GM21576 (cell line): Measurements from ENCODE around the gene AATK.

Experiments used
- ATAC-seq: cut with Tn5 transposase; IDR thresholded peaks from one replicate; pipeline ENCODE4 v1.9.1; 2021; ENCODE audit warnings: mild to moderate bottlenecking, moderate library complexity; ENCODE audit not compliant: unreplicated experiment

The AATK gene

GRCh38 chr17:81183316-81183715 is 17.3 kb upstream of the AATK start:
- no peak for ATAC-seq

- no peak for ATAC-seq
Measured at GRCh38 chr17:81182596-81182995, 16.6 kb upstream of the AATK start.

DNA sequence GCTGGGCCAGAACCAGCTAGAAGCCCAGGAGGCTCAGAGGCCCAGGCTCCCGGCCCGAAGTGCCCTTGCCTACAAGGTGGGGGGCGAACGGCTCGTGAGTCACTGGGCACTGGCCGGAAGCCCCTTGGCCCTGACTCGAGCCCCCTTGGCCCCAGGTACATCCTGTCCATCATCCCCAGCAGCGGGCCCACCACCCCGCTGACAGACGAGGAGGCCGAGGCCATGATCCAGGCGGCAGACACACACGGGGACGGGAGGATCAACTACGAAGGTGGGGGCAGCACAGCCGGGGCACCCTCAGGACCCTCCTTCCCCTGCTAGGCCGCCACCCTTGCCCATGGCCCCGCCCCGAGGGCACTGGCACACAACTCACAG is 15.8 kb upstream of the AATK start:
- ATAC-seq, result no peak

GRCh38 chr17:81180836-81181810 is 15.1 kb upstream of the AATK start:
- no peak for ATAC-seq

GRCh38 chr17:81179861-81180260 is 13.8 kb upstream of the AATK start:
- ATAC-seq, result no peak

- ATAC-seq, result no peak
Measured at GRCh38 chr17:81179220-81179619, 13.2 kb upstream of the AATK start.

- no peak for ATAC-seq
Measured at GRCh38 chr17:81178136-81179091, 12.4 kb upstream of the AATK start.

DNA sequence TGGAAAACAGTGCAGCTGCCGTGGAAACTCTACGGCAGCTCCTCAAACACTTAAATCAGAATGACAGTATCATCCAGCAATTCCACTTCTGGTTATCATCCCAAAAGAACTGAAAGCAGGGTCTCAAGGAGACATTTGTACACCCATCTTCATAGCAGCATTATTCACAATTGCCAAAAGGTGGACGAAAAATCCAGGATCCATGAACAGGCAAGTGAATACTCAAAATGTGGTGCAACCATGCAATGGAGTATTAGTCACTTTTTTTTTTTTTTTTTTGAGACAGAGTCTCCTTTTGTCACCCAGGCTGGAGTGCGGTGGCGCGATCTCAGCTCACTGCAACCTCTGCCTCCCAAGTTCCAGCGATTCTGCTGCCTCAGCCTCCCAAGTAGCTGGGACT is 10.6 kb upstream of the AATK start:
- no peak for ATAC-seq

DNA sequence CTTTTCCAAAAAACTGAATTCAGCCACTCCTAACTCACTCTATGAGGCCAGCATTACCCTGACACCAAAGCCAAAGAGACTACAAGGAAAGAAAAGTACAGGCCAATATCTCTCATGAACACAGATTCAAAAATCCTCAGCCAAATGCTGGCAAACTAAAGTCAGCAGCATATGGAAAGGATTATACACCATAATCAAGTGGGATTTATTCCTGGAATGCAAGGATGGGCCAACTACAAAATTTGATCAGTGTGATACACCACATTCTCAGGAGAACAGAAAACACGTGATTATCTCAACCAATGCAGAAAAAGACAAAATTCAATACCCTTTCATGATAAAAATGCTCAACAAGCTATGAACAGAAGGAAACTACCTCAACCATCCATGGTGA is 7.7 kb upstream of the AATK start:
- no peak for ATAC-seq

DNA sequence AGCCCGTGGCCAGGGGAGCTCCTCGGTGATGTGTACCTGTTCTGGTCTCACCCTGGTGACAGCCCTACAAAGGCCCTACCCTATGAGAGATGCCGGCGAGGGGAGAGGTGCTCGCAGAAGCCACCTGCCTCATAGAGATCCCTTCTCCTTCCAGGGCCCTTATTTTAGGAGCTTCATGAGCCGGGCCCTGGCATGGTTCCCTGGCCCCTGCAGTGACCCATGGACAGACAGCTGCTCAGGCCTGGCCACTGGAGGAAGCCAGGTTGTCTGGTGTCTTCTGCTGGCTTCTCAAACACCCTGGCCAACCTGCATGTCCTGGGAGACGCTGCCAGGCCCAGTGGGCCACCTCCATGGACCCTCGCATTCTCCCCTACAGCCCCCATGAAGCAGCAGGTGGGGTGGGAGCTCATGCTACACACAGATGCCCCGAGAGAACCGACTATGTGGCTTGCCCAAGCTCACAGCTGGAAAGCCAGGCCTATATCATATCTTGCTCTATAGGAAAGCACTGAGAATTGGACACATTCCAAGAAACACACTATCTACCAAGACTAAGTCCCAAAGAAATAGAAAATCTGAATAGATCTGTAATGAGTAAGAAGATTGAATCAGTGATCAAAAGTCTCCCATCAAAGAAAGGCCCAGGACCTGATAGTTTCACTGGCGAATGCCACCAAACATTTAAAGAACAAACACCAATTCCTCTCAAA is 7.2 kb upstream of the AATK start:
- no peak for ATAC-seq

DNA sequence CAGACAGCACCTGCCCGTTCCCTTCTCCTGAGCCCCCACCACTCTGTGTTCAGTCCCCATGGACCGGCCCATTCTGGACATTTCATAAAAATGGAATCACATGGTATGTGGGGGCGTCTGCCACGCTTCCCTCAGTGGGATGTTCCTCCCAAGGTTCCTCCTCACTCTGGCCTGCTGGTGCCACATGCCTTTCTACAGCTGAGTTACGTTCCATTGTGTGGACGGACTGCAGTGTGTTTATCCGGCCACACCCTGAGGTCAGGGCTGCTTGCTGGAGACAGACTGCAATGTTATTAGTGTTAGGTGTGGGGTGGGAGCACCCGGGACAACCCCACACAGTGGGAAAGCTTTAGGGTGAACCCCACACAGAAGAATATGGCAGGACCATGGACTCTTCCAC is 5.9 kb upstream of the AATK start:
- no peak for ATAC-seq

DNA sequence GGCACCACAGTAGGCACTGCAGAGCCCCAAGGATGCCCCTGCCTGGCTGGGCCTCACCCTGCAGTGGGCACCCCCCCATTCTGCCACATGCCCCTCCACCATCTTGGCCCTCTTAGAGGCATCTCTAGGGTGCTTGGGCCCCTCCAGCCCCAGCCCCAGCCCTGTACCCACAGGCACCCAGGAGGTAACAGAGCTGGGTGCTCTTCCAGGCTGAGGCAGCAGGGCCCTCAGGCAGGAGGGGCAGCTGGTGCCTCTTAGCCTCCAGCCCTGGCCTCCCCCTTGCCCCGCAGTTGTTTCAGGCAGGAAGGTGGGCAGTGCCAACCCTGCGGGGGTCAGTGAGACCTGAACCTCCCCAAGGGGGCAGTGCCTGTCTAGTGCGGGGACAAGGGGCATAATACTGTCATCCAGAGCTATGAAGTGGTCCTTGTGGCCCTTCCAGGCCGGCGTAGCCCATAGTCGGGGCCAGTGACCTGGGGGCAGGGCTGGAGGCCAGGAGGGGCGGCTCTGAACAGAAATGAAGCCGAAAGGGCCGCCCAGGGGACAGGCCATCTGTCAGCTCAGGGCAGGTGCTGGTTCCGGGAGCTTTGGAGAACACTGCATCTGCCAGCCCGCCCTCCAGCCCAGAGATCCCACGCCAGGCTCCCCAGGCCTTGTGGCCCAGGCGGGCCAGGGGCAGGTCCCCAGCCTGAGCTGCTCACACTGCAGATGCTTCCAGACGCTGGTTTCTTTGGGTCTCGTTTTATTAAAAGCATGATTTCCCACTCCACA is 4.9 kb upstream of the AATK start:
- no peak for ATAC-seq

DNA sequence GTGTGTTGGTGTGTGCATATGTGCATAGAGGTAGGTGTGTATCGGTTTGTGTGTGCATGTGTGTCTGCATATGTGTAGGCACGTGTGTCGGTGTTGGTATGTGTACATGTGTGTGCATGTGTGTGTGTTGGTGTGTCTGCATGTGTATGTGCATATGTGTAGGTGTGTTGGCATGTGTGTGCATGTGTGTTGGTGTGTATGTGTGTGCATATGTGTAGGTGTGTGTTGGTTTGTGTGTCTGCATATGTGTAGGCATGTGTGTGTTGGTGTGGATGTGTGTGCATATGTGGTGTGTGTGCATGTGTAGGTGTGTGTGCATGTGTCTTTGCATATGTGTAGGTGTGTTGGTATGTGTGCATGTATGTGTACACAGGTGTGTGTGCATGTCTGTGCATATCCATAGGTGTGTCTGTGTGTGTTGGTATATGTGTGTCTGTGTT is 3.9 kb upstream of the AATK start:
- no peak for ATAC-seq

GRCh38 chr17:81167638-81168037 is 1.6 kb upstream of the AATK start:
- ATAC-seq, result no peak

- no peak for ATAC-seq
Measured at GRCh38 chr17:81167194-81167524, 1.1 kb upstream of the AATK start.

- ATAC-seq, result no peak
Measured at GRCh38 chr17:81165246-81166032, 582 bp downstream of the AATK start, which contains the start of gene PVALEF. TSS of gene PVALEF (plus strand) at chr17:81165507. CDS start at chr17:81181227, 15,720 bp downstream.

DNA sequence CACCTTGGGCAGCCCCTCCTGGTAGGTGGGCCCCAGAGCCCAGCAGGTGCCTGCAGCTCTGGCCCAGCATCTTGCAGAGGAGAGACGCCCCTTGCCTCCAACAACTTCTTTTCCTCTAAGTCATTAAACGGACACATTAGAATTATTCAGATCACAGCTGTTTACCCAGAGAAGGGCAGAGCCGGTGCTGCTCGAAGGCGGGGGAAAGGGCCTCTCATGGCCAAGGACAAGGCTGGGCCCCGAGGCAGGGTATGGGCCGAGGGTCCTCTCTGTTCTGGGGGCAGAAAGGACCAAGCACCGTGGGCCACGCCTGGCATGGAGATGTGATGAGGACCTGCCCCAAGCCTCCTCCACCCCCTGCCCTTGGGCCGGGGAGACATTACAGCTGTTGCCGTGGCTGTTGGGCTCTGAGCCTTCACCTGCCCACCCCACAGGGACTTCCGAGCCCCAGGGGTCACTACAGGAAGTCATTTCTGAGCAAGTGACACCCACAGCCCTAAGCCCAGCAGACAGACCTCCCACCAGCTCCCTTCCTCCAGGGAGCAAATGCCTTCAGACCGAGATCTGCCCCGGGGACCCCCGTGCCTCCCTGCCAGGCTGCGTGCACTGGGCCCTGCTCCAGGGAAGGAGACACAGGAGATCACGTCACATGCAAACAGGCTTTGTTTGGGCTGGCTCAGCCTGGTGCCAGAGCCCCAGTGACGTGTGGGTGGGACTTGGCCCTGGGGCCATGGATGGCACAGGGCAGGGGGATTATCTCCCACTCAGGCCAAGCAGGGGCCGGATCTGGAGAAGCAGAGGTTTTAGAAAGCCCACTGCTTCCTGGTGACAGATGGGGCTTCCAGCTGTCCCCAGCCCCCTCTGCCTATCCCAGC is 1.4 kb downstream of the AATK start:
- no peak for ATAC-seq

GRCh38 chr17:81163703-81164370 is 2.2 kb downstream of the AATK start:
- ATAC-seq, result no peak
